PC-3 (cell line): ENCODE data around the gene STX8.

Experiments used
- CTCF ChIP-seq: fragments of 300-600 bp; sonication (generic); conservative IDR thresholded peaks from 2 replicates; pipeline ENCODE4 v1.5.1; 2017; ENCODE audit warnings: antibody characterized with exemption, low read depth, mild to moderate bottlenecking, low read length
- EZH2 ChIP-seq: fragments of 300-600 bp; sonication (generic); IDR thresholded peaks from one replicate; pipeline ENCODE4 v1.6.1; 2017; ENCODE audit warnings: antibody characterized with exemption, mild to moderate bottlenecking, low read length; ENCODE audit not compliant: unreplicated experiment
- EZH2phosphoT487 ChIP-seq: fragments of 300-600 bp; sonication (generic); IDR thresholded peaks from 2 replicates; pipeline ENCODE4 v1.6.1; 2018; ENCODE audit warnings: mild to moderate bottlenecking, antibody characterized with exemption, low read length, borderline replicate concordance

DNA sequence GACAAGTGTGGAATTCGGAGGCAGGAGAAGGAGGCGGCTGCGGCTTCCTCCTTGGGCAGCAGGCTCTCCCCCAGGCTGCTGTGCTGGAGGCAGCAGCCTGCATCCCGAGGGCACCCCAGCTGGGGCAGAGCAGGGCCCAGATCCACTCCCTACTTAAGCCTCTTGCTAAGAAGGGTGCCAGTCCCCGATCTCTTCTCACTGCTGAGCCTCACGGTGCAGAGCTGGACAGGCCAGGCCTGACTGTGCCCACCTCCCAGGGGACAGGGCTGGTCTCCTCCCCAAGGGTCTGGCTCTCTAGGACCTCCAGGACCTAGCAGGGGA is 343.5 kb downstream of the STX8 start:
- TF ChIP-seq CTCF (no peak), EZH2 (no peak), EZH2phosphoT487 (no peak)
